ENCODE data around the gene IL21R.

The IL21R gene

GRCh38 chr16:27401768-27402568 lies at the start of gene IL21R:
TSS of gene IL21R (plus strand) at chr16:27402174. CDS start at chr16:27430072, 27,898 bp downstream.
- no peaks in the 10 kb centered on the region for H3K36me3 ChIP-seq (ENCODE audit: insufficient read depth, low read length)

DNA sequence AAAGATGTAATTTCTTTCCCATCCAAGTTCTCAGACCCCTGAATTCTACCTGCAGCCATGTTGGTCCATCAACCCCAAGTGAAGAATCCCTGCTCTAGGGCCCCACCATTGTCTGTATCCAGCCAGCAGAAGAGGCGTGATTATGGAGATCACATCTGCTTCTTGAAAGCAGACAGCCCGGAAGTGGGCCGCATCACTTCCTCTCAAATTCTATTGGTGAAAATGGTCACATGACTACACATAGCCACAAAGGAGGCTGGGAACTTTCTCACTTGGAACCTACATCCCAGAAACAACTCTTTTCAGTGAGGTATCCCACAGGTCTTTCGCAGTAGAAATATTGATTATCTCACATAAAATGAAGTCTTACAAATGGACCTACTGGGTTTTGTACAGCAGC lies 48.1 kb upstream of the IL21R start:
- Histone ChIP-seq H3K27me3 (ENCODE audit: control insufficient read depth in 1 of 2, insufficient read depth in 2 of 2, low read length in 2 of 2) (no peaks in the 10 kb centered on the region), H3K4me3 (ENCODE audit: low read depth in 1 of 2, low read length in 2 of 2) (no peak overlapping the region), H3K36me3 (ENCODE audit: insufficient read depth, low read length) (peaks cover 84% of the 10 kb centered on the region), H3K9ac (ENCODE audit: low read length) (no peak overlapping the region), H3K4me1 (ENCODE audit: insufficient read depth, low read length) (no peaks in the 10 kb centered on the region), H3K27ac (ENCODE audit: low read depth, low read length) (no peak overlapping the region), H3K9me3 (ENCODE audit: low read length) (no peaks in the 10 kb centered on the region)

More at GRCh38 chr16:27401768-27402568, at the start of gene IL21R:
- Histone ChIP-seq H3K27ac (ENCODE audit: low read depth, low read length) (no peak within 1 kb of the TSS), H3K9ac (ENCODE audit: low read length) (no peak within 1 kb of the TSS), H3K9me3 (ENCODE audit: low read length) (no peaks in the 10 kb centered on the region), H3K27me3 (ENCODE audit: control insufficient read depth in 1 of 2, insufficient read depth in 2 of 2, low read length in 2 of 2) (peaks cover 0 to 21% of the 10 kb centered on the region in 2 donors), H3K4me1 (ENCODE audit: insufficient read depth, low read length) (no peaks in the 10 kb centered on the region), H3K4me3 (ENCODE audit: low read depth in 1 of 2, low read length in 2 of 2) (no peak within 1 kb of the TSS)

- Histone ChIP-seq H3K27ac (ENCODE audit: low read depth, low read length) (no peak overlapping the region), H3K36me3 (ENCODE audit: insufficient read depth, low read length) (peaks cover 82% of the 10 kb centered on the region), H3K4me1 (ENCODE audit: insufficient read depth, low read length) (no peaks in the 10 kb centered on the region), H3K9ac (ENCODE audit: low read length) (no peak overlapping the region), H3K4me3 (ENCODE audit: low read depth in 1 of 2, low read length in 2 of 2) (no peak overlapping the region), H3K9me3 (ENCODE audit: low read length) (no peaks in the 10 kb centered on the region), H3K27me3 (ENCODE audit: control insufficient read depth in 1 of 2, insufficient read depth in 2 of 2, low read length in 2 of 2) (no peaks in the 10 kb centered on the region)
Measured at GRCh38 chr16:27355610-27356009, 46.4 kb upstream of the IL21R start.

GRCh38 chr16:27356794-27357193 lies 45.2 kb upstream of the IL21R start:
- Histone ChIP-seq H3K9ac (ENCODE audit: low read length) (no peak overlapping the region), H3K4me3 (ENCODE audit: low read depth in 1 of 2, low read length in 2 of 2) (no peak overlapping the region), H3K9me3 (ENCODE audit: low read length) (no peaks in the 10 kb centered on the region), H3K36me3 (ENCODE audit: insufficient read depth, low read length) (peaks cover 84% of the 10 kb centered on the region), H3K27ac (ENCODE audit: low read depth, low read length) (no peak overlapping the region), H3K4me1 (ENCODE audit: insufficient read depth, low read length) (no peaks in the 10 kb centered on the region), H3K27me3 (ENCODE audit: control insufficient read depth in 1 of 2, insufficient read depth in 2 of 2, low read length in 2 of 2) (no peaks in the 10 kb centered on the region)

DNA sequence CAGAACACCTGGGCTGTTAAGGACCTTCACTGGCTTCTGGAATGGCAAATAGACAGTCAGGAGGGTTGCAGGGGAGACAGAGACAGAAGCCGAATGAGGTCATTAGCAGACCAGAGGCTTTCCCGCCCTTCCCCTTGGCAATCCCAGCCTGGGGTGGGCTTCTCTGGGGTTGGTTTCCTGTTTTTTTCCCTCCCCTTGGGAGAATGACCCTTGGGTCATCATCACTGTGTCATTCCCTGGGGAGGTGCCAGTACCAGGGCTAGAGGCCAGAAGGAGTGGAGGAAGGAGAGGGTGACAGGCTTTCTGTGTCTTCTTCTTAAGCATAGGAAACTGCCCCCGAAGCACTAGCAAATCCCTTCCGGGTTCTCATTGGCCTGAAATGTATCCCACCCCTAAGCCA lies 42.9 kb upstream of the IL21R start:
- no peak overlapping the region for H3K27ac ChIP-seq (ENCODE audit: low read depth, low read length)
- peaks cover 5% of the 10 kb centered on the region for H3K4me1 ChIP-seq (ENCODE audit: insufficient read depth, low read length)
- H3K36me3 ChIP-seq (ENCODE audit: insufficient read depth, low read length): peaks cover 86% of the 10 kb centered on the region
- H3K27me3 ChIP-seq (ENCODE audit: control insufficient read depth in 1 of 2, insufficient read depth in 2 of 2, low read length in 2 of 2): no peaks in the 10 kb centered on the region
- H3K9ac ChIP-seq (ENCODE audit: low read length): no peak overlapping the region
- H3K9me3 ChIP-seq (ENCODE audit: low read length): no peaks in the 10 kb centered on the region
- no peak overlapping the region for H3K4me3 ChIP-seq (ENCODE audit: low read depth in 1 of 2, low read length in 2 of 2)

DNA sequence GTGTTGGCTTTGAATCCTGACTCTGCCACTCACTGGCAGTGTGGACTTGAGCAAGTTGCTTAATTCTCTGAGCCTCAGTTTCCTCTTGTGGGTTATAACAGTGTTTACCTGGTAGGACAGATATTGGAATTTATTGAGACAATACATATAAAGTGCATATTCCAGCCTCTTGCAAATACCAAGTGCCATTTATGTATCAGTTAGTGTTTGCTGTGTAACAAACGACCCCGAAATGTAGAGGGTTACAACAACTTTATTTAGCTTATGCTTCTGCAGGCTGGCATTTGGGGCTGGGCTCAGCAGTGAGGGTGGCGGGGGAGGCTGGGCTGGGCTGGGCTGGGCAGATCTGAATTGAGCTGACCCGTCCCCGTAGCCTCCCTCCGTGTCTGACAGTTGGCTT lies 42.4 kb upstream of the IL21R start:
- Histone ChIP-seq H3K36me3 (ENCODE audit: insufficient read depth, low read length) (peaks cover 81% of the 10 kb centered on the region), H3K9ac (ENCODE audit: low read length) (no peak overlapping the region), H3K4me1 (ENCODE audit: insufficient read depth, low read length) (peaks cover 5% of the 10 kb centered on the region), H3K9me3 (ENCODE audit: low read length) (no peaks in the 10 kb centered on the region), H3K27ac (ENCODE audit: low read depth, low read length) (no peak overlapping the region), H3K27me3 (ENCODE audit: control insufficient read depth in 1 of 2, insufficient read depth in 2 of 2, low read length in 2 of 2) (no peaks in the 10 kb centered on the region), H3K4me3 (ENCODE audit: low read depth in 1 of 2, low read length in 2 of 2) (no peak overlapping the region)

DNA sequence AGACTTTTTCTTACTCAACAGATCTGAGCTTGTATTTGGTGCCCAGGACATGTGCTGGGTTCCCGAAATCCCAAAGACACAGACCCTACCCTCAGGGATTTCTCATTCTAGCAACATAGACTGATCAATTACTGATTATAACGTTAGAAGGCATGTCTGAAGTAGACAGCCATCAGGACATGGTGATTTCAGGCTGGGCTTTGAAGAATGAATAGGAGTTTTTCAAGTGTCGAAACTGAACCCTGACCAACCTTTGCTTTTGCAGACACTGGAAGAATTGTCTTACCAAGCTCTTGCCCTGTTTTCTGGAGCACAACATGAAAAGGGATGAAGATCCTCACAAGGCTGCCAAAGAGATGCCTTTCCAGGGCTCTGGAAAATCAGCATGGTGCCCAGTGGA lies 40.0 kb upstream of the IL21R start:
- H3K27me3 ChIP-seq (ENCODE audit: control insufficient read depth in 1 of 2, insufficient read depth in 2 of 2, low read length in 2 of 2): no peaks in the 10 kb centered on the region
- H3K4me1 ChIP-seq (ENCODE audit: insufficient read depth, low read length): peaks cover 5% of the 10 kb centered on the region
- no peaks in the 10 kb centered on the region for H3K9me3 ChIP-seq (ENCODE audit: low read length)
- no peak overlapping the region for H3K9ac ChIP-seq (ENCODE audit: low read length)
- no peak overlapping the region for H3K27ac ChIP-seq (ENCODE audit: low read depth, low read length)
- peaks cover 59% of the 10 kb centered on the region for H3K36me3 ChIP-seq (ENCODE audit: insufficient read depth, low read length)
- H3K4me3 ChIP-seq (ENCODE audit: low read depth in 1 of 2, low read length in 2 of 2): no peak overlapping the region

DNA sequence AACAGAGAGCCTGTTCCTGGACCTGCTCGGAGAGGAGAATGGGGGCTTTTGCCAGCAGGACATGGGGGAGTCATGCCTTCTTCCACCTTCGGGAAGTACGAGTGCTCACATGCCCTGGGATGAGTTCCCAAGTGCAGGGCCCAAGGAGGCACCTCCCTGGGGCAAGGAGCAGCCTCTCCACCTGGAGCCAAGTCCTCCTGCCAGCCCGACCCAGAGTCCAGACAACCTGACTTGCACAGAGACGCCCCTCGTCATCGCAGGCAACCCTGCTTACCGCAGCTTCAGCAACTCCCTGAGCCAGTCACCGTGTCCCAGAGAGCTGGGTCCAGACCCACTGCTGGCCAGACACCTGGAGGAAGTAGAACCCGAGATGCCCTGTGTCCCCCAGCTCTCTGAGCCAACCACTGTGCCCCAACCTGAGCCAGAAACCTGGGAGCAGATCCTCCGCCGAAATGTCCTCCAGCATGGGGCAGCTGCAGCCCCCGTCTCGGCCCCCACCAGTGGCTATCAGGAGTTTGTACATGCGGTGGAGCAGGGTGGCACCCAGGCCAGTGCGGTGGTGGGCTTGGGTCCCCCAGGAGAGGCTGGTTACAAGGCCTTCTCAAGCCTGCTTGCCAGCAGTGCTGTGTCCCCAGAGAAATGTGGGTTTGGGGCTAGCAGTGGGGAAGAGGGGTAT lies 39.3 kb upstream of the IL21R start:
- Histone ChIP-seq H3K27me3 (ENCODE audit: control insufficient read depth in 1 of 2, insufficient read depth in 2 of 2, low read length in 2 of 2) (no peaks in the 10 kb centered on the region), H3K9ac (ENCODE audit: low read length) (no peak overlapping the region)

DNA sequence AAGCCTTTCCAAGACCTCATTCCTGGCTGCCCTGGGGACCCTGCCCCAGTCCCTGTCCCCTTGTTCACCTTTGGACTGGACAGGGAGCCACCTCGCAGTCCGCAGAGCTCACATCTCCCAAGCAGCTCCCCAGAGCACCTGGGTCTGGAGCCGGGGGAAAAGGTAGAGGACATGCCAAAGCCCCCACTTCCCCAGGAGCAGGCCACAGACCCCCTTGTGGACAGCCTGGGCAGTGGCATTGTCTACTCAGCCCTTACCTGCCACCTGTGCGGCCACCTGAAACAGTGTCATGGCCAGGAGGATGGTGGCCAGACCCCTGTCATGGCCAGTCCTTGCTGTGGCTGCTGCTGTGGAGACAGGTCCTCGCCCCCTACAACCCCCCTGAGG lies 38.7 kb upstream of the IL21R start:
- no peak overlapping the region for H3K27ac ChIP-seq (ENCODE audit: low read depth, low read length)
- H3K9me3 ChIP-seq (ENCODE audit: low read length): no peaks in the 10 kb centered on the region
- no peak overlapping the region for H3K4me3 ChIP-seq (ENCODE audit: low read depth in 1 of 2, low read length in 2 of 2)
- H3K9ac ChIP-seq (ENCODE audit: low read length): no peak overlapping the region
- H3K27me3 ChIP-seq (ENCODE audit: control insufficient read depth in 1 of 2, insufficient read depth in 2 of 2, low read length in 2 of 2): no peaks in the 10 kb centered on the region
- peaks cover 10% of the 10 kb centered on the region for H3K4me1 ChIP-seq (ENCODE audit: insufficient read depth, low read length)
- H3K36me3 ChIP-seq (ENCODE audit: insufficient read depth, low read length): peaks cover 54% of the 10 kb centered on the region

More for the DNA sequence above, 39.3 kb upstream of the IL21R start:
- no peak overlapping the region for H3K4me3 ChIP-seq (ENCODE audit: low read depth in 1 of 2, low read length in 2 of 2)
- H3K9me3 ChIP-seq (ENCODE audit: low read length): no peaks in the 10 kb centered on the region
- H3K36me3 ChIP-seq (ENCODE audit: insufficient read depth, low read length): peaks cover 57% of the 10 kb centered on the region
- H3K4me1 ChIP-seq (ENCODE audit: insufficient read depth, low read length): peaks cover 7% of the 10 kb centered on the region
- H3K27ac ChIP-seq (ENCODE audit: low read depth, low read length): no peak overlapping the region

GRCh38 chr16:27363797-27364196 lies 38.2 kb upstream of the IL21R start:
- no peak overlapping the region for H3K4me3 ChIP-seq (ENCODE audit: low read depth in 1 of 2, low read length in 2 of 2)
- peaks cover 48% of the 10 kb centered on the region for H3K36me3 ChIP-seq (ENCODE audit: insufficient read depth, low read length)
- no peaks in the 10 kb centered on the region for H3K9me3 ChIP-seq (ENCODE audit: low read length)

DNA sequence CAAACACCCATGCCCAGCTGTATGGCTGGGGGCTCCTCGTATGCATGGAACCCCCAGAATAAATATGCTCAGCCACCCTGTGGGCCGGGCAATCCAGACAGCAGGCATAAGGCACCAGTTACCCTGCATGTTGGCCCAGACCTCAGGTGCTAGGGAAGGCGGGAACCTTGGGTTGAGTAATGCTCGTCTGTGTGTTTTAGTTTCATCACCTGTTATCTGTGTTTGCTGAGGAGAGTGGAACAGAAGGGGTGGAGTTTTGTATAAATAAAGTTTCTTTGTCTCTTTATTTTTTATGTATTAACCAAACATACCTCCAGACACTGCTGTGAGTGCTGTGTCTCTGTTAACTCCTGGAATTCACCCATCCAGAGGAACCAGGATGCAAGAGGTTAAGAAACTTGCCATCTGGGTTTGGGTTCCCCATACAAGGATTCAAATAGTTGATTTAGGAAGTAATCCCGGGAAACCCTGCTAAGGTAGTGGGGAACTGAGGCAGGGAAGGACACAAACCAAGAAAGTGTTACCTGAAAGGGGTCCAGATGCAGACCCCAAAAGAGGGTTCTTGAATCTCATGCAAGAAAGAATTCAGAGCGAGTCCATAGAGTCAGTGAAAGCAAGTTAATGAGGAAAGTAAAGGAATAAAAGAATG lies 37.4 kb upstream of the IL21R start:
- peak overlapping the region; percentile 46 for H3K27ac ChIP-seq (ENCODE audit: low read depth, low read length)
- peaks cover 10% of the 10 kb centered on the region for H3K4me1 ChIP-seq (ENCODE audit: insufficient read depth, low read length)
- H3K9me3 ChIP-seq (ENCODE audit: low read length): no peaks in the 10 kb centered on the region
- no peaks in the 10 kb centered on the region for H3K27me3 ChIP-seq (ENCODE audit: control insufficient read depth in 1 of 2, insufficient read depth in 2 of 2, low read length in 2 of 2)
- no peak overlapping the region for H3K4me3 ChIP-seq (ENCODE audit: low read depth in 1 of 2, low read length in 2 of 2)
- peaks cover 40% of the 10 kb centered on the region for H3K36me3 ChIP-seq (ENCODE audit: insufficient read depth, low read length)
- no peak overlapping the region for H3K9ac ChIP-seq (ENCODE audit: low read length)

More at GRCh38 chr16:27363797-27364196, 38.2 kb upstream of the IL21R start:
- H3K9ac ChIP-seq (ENCODE audit: low read length): no peak overlapping the region
- peaks cover 10% of the 10 kb centered on the region for H3K4me1 ChIP-seq (ENCODE audit: insufficient read depth, low read length)
- no peak overlapping the region for H3K27ac ChIP-seq (ENCODE audit: low read depth, low read length)
- H3K27me3 ChIP-seq (ENCODE audit: control insufficient read depth in 1 of 2, insufficient read depth in 2 of 2, low read length in 2 of 2): no peaks in the 10 kb centered on the region

All from muscle layer of colon (tissue), 2 donors.